Keratinocyte (primary cell): ENCODE results near the gene CPA4. TPM values are rescaled to one million over a fixed set of nuclear protein-coding genes. Genes with fewer than 3 reads are reported as not detected.

Experiments
- DNase-seq: peaks from one replicate; pipeline ENCODE4 v3.0.0-alpha.2; 2011; ENCODE audit warnings: low read depth, missing footprints, low spot score
- FAIRE-seq: peaks from 2 replicates; lab custom pipeline; 2011; peaks lifted over from hg19 to GRCh38; lab: Jason Lieb, UNC
- H2AFZ ChIP-seq: 2 replicates; pipeline ENCODE4 v1.6.0; 2012; ENCODE audit warnings: low read length, control low read depth, inconsistent platforms; ENCODE audit not compliant: control insufficient read depth
- H3K27ac ChIP-seq: 2 replicates; pipeline ENCODE4 v1.5.1; 2011; ENCODE audit warnings: low read length; ENCODE audit not compliant: control insufficient read depth, insufficient read depth
- H3K27me3 ChIP-seq: 3 replicates; pipeline ENCODE4 v1.6.0; 2011; ENCODE audit warnings: low read length; ENCODE audit not compliant: control insufficient read depth, insufficient read depth; ENCODE audit errors: extremely low read depth
- H3K36me3 ChIP-seq, 2 experiments: 2 replicates in 1 of 2; 3 replicates in 1 of 2; pipeline ENCODE4 v1.5.1; 2011; ENCODE audit warnings: low read length in 2 of 2, mild to moderate bottlenecking in 1 of 2; ENCODE audit not compliant: control insufficient read depth in 2 of 2, insufficient read depth in 2 of 2; ENCODE audit errors: extremely low read depth in 1 of 2
- H3K4me1 ChIP-seq: 3 replicates; pipeline ENCODE4 v1.5.1; 2011; ENCODE audit warnings: low read length; ENCODE audit not compliant: control insufficient read depth, insufficient read depth; ENCODE audit errors: extremely low read depth
- H3K4me2 ChIP-seq: 3 replicates; pipeline ENCODE4 v1.6.0; 2011; ENCODE audit warnings: low read depth, low read length; ENCODE audit not compliant: control insufficient read depth, insufficient read depth; ENCODE audit errors: extremely low read depth
- H3K4me3 ChIP-seq, 3 experiments: fragments of 200-600 bp in 1 of 3; sonication (generic) in 1 of 3; 2 replicates in 2 of 3; 3 replicates in 1 of 3; pipeline ENCODE4 v1.5.1; 2011 to 2016; ENCODE audit warnings: low read length in 3 of 3, mild to moderate bottlenecking in 3 of 3, control low read depth in 2 of 3, inconsistent platforms in 1 of 3, low read depth in 1 of 3, mixed read lengths in 1 of 3, mixed run types in 1 of 3, moderate library complexity in 1 of 3; ENCODE audit not compliant: control insufficient read depth in 2 of 3, insufficient read depth in 2 of 3; ENCODE audit errors: extremely low read depth in 1 of 3
- H3K79me2 ChIP-seq: 2 replicates; pipeline ENCODE4 v1.6.0; 2012; ENCODE audit warnings: low read length; ENCODE audit not compliant: control insufficient read depth, insufficient read depth
- H3K9ac ChIP-seq: 3 replicates; pipeline ENCODE4 v1.6.0; 2011; ENCODE audit warnings: low read length; ENCODE audit not compliant: control insufficient read depth, insufficient read depth; ENCODE audit errors: extremely low read depth
- H3K9me1 ChIP-seq: 3 replicates; pipeline ENCODE4 v1.6.0; 2011; ENCODE audit warnings: low read length; ENCODE audit not compliant: control insufficient read depth, insufficient read depth; ENCODE audit errors: extremely low read depth
- H3K9me3 ChIP-seq: 2 replicates; pipeline ENCODE4 v1.5.1; 2012; ENCODE audit warnings: low read depth, low read length; ENCODE audit not compliant: control insufficient read depth
- H4K20me1 ChIP-seq: 3 replicates; pipeline ENCODE4 v1.6.0; 2011; ENCODE audit warnings: low read length; ENCODE audit not compliant: control insufficient read depth, insufficient read depth; ENCODE audit errors: extremely low read depth
- EZH2 ChIP-seq: IDR thresholded peaks from one replicate; pipeline ENCODE4 v1.6.1; 2012; ENCODE audit warnings: inconsistent platforms, mild to moderate bottlenecking, low read length, moderate library complexity
- dilution Hi-C: fragments of 300-500 bp; cut with MboI; formaldehyde crosslinking; loops from one replicate; pipeline ENCODE4 v1.7.0; 2020; ENCODE audit warnings: low sequenced_read_pairs; ENCODE audit not compliant: extremely low pct_ligation_motif_present
- polyA plus RNA-seq, 5 experiments: library from polyadenylated mRNA; depleted of rRNA in 3 of 5; stranded (reverse) in 3 of 5; stranded (forward) in 1 of 5; unstranded in 1 of 5; fragments of >200 nt; gene quantifications; 1 replicate in 1 of 5; 2 replicates in 3 of 5; 3 replicates in 1 of 5; pipeline versions ENCODE4 v1.2.1 to v1.2.3, GENCODE V29; 2011 to 2012; ENCODE audit warnings: missing spikeins in 2 of 5, low read depth in 1 of 5, low replicate concordance in 1 of 5
- TF ChIP-seq, protein P1 (sequence below), 3 experiments: IDR thresholded peaks in 1 of 3; conservative IDR thresholded peaks in 1 of 3; optimal IDR thresholded peaks in 1 of 3; 2 replicates in 2 of 3; 3 replicates in 1 of 3; pipeline versions ENCODE3 to v1.5.1; 2011; ENCODE audit warnings: low read length in 3 of 3, mild to moderate bottlenecking in 3 of 3, moderate library complexity in 2 of 3, control low read depth in 1 of 3, inconsistent platforms in 1 of 3; ENCODE audit not compliant: insufficient read depth in 2 of 3; ENCODE audit errors: extremely low read depth in 1 of 3

The CPA4 gene
- polyA plus RNA-seq, 1 donor (not counting 4 experiments of a cell fraction or from before 2014, with no cell fraction given): 248 TPM

DNA sequence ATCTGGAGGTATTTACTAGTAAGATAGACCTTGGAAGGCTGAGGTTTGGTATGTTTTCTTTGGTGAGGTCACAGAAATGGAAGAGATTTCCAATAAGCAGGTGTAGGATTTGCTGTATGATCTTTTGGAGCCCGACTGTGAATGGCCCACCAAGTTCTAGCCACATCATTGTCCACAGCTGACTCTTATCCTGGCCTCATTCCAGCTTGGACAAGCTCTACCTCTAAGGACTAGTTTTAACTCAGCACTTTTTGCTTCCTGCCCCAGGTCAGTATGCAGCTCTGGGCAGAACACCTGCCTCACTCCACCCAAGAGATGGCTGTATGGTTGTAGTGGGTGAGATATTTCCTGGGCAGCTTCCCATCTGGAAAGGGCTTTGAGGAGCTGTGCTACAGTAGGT lies 6.1 kb upstream of the CPA4 start:
- FAIRE-seq: no peak
- H2AFZ ChIP-seq: no peak overlapping the region
- TF ChIP-seq EZH2: no peak
- TF ChIP-seq, protein P1, sequence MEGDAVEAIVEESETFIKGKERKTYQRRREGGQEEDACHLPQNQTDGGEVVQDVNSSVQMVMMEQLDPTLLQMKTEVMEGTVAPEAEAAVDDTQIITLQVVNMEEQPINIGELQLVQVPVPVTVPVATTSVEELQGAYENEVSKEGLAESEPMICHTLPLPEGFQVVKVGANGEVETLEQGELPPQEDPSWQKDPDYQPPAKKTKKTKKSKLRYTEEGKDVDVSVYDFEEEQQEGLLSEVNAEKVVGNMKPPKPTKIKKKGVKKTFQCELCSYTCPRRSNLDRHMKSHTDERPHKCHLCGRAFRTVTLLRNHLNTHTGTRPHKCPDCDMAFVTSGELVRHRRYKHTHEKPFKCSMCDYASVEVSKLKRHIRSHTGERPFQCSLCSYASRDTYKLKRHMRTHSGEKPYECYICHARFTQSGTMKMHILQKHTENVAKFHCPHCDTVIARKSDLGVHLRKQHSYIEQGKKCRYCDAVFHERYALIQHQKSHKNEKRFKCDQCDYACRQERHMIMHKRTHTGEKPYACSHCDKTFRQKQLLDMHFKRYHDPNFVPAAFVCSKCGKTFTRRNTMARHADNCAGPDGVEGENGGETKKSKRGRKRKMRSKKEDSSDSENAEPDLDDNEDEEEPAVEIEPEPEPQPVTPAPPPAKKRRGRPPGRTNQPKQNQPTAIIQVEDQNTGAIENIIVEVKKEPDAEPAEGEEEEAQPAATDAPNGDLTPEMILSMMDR (optimal IDR thresholded peaks at IDR 0.05 in 1 of 3, IDR thresholded peaks at IDR 0.05 in 1 of 3, conservative IDR thresholded peaks at IDR 0.05 in 1 of 3; ENCODE audit: extremely low read depth in 1 of 3, insufficient read depth in 2 of 3, low read length in 3 of 3): no peak

GRCh38 chr7:130288168-130288567 lies 4.8 kb upstream of the CPA4 start:
- H3K79me2 ChIP-seq: peaks cover under 1% of the 10 kb centered on the region
- H3K9me1 ChIP-seq: no peaks in the 10 kb centered on the region
- dilution Hi-C loops: no loop called here
- H4K20me1 ChIP-seq: no peaks in the 10 kb centered on the region
- no peak overlapping the region for H3K4me2 ChIP-seq
- H3K36me3 ChIP-seq: no peaks in the 10 kb centered on the region
- no peaks in the 10 kb centered on the region for H3K9me3 ChIP-seq
- no peak overlapping the region for H2AFZ ChIP-seq
- H3K27ac ChIP-seq: no peak overlapping the region
- H3K9ac ChIP-seq: no peak overlapping the region
- no peak for FAIRE-seq
- H3K4me3 ChIP-seq: no peak overlapping the region
- H3K4me1 ChIP-seq: peaks cover 37% of the 10 kb centered on the region
- DNase-seq: no peak
- no peaks in the 10 kb centered on the region for H3K27me3 ChIP-seq
- no peak for TF ChIP-seq EZH2
- TF ChIP-seq, protein P1 (optimal IDR thresholded peaks at IDR 0.05 in 1 of 3, IDR thresholded peaks at IDR 0.05 in 1 of 3, conservative IDR thresholded peaks at IDR 0.05 in 1 of 3; ENCODE audit: extremely low read depth in 1 of 3, insufficient read depth in 2 of 3, low read length in 3 of 3): no peak

More for the DNA sequence above, 6.1 kb upstream of the CPA4 start:
- no peaks in the 10 kb centered on the region for H3K79me2 ChIP-seq
- H3K4me1 ChIP-seq: peaks cover 29% of the 10 kb centered on the region
- no peak overlapping the region for H3K27ac ChIP-seq
- H3K9ac ChIP-seq: no peak overlapping the region
- no peaks in the 10 kb centered on the region for H3K9me3 ChIP-seq
- H4K20me1 ChIP-seq: no peaks in the 10 kb centered on the region
- H3K4me2 ChIP-seq: no peak overlapping the region
- no peak for DNase-seq
- no peak overlapping the region for H3K4me3 ChIP-seq
- no peaks in the 10 kb centered on the region for H3K36me3 ChIP-seq
- H3K27me3 ChIP-seq: no peaks in the 10 kb centered on the region
- dilution Hi-C loops: no loop called here
- H3K9me1 ChIP-seq: no peaks in the 10 kb centered on the region
